HG02970 (cell line): ENCODE data around the gene PISD.

Source experiments
- ATAC-seq: cut with Tn5 transposase; IDR thresholded peaks from one replicate; pipeline ENCODE4 v1.9.1; 2021; ENCODE audit warnings: mild to moderate bottlenecking, moderate library complexity, moderate number of reproducible peaks; ENCODE audit not compliant: unreplicated experiment, low FRiP score

PISD gene

DNA sequence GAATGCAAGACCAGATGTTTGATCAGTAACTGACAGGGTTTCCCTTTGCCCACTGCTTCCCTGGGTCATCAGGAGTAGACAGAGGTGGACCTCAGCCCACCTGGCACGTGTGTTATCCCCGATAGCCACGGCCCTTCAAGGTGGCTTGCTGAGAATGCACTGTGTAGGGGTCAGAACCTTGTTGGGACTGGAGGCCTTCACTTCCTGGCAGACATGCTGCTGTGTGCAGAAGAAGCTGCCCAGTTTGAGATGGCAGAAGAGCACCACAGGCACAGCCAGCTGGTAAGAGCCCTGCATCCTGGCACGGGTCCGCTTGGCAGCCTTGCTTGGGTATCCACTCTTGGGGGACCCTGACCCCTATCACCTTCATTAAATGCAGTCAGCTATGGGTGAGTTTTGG, 83.8 kb downstream of the PISD start:
- ATAC-seq, result no peak

DNA sequence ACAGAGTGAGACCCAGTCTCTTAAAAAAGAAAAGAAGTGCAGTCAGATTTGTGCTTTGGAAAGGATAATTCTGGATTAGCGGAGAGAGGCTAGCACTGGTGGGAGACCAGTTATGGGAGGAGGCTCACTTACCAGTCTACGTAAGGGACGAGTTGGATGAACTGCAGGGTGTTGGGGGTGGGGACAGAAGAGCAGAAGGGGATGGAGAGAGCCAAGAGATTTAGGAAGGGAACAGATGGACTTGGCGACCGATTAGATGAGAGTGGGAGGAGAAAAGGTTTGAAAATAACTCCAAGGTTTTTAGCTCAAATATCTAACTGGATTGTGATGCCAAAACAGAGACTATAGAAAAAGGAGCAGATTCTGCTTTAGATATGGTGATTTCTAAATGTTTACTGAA, 84.3 kb downstream of the PISD start:
- ATAC-seq, result no peak

DNA sequence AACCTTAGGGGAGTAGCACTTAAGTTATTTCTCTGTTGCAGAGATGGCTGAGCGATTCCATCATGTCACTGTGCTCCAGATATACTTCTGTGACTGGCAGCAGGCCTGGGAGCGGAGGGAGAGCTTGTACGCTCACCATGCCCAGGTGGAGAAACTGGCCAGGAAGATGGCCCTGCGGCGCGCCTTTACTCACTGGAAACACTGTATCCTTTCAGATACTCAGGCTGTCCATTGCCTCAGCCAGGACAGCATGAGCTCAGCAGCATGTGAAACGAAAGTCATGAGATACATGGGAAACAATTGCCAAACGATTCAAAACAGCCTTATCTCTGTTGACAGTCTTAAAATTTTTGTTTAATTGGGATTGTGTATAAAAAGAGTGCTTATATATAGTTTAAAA, 86.8 kb downstream of the PISD start:
- ATAC-seq, result no peak

DNA sequence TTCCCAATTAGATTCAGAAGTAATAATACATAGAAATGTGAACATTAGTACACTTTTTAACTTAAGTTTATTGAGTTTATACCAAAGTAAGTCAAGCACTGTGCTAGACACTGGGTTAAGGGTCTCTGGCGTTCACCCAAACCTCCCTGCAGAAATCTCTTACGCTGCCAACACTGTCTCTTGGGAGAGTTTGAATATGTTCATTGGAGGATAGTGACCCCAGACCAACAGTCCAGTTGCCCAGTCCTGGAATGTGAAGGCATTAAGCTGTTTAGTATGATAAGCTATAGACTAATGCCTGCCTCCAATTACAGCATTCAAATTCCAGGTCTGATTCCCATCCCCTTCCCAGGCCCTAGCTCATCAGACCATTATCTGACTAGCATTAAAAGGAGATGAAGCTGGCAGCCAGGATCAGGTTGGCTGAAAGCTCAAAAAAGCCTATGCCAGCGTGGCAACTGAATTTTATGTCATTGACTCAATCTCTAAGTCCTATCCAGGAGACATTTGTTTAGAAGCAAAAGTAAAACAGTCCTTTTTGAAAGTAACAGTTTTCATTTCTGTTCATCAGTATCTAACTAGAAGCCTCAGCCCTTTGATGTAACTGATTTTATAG, 87.9 kb downstream of the PISD start:
- ATAC-seq, result no peak

DNA sequence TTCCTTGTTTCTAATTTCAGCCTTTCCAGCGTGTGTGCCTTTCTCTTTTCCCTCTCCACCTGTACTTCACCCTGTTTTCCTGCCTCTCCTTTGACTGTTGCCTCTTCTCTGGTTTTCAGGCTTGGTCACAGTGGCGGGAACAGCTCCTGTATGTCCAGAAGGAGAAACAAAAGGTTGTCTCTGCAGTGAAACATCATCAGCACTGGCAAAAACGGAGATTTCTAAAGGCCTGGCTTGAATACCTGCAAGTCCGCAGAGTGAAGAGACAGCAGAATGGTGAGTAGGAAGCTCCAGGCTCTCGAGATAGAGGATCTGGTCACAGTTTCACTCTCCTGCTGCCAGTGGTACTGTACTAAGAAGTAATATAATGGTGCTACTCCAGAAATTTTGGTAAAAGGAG, 89.1 kb downstream of the PISD start:
- no peak for ATAC-seq

DNA sequence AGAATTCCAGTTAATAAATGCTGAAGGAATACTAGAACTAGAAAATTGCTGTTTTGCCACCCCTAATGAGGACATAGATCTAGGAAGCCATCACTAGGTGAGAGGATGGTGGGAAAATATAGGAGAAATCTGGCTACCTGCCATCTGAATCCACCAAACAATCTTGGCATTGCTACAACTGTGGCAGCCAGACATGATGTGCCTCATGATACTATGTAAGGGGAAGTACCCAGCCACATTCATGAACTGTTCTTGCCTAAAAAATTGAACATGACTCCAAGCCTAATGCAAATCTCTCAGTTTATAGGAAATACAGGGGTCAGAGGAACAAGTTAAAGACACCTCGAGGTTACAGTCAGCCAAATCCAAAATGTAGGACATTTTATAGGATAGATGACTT, 92.9 kb downstream of the PISD start:
- no peak for ATAC-seq
